Coronary artery (tissue), 2 donors: ENCODE results near the gene NHLH1.

Source experiments
- DNase-seq: peaks from one replicate; pipeline ENCODE4 v3.0.0-alpha.2; 2017; ENCODE audit warnings: low spot score
- H3K27ac ChIP-seq, 2 donors: fragments of 200-600 bp; sonication (generic); one replicate each; pipeline ENCODE4 v1.5.1; 2016 to 2019
- H3K4me3 ChIP-seq: fragments of 200-600 bp; sonication (generic); 2 replicates; pipeline ENCODE4 v1.5.1; 2016; ENCODE audit warnings: mild to moderate bottlenecking, moderate library complexity
- CTCF ChIP-seq: fragments of 200-600 bp; sonication (generic); IDR thresholded peaks from one replicate; pipeline ENCODE4 v1.5.1; 2019; ENCODE audit warnings: antibody characterized with exemption

Gene NHLH1

GRCh38 chr1:160406131-160406968 is 39.5 kb downstream of the NHLH1 start:
- H3K27ac ChIP-seq, result no peak overlapping the region
- H3K4me3 ChIP-seq, result no peak overlapping the region
- no peak for DNase-seq
- no peak for TF ChIP-seq CTCF

- Histone ChIP-seq H3K4me3 (no peak overlapping the region), H3K27ac (no peak overlapping the region)
- no peak for DNase-seq
- TF ChIP-seq CTCF, result no peak
These were observed 41.2 kb downstream of the NHLH1 start for GRCh38 chr1:160407839-160408801.

- TF ChIP-seq CTCF, result no peak
- no peak for DNase-seq
- H3K27ac ChIP-seq, result no peak overlapping the region
- H3K4me3 ChIP-seq, result no peak overlapping the region
These were observed 42.0 kb downstream of the NHLH1 start for GRCh38 chr1:160408864-160409263.

- TF ChIP-seq CTCF, result no peak
- Histone ChIP-seq H3K27ac (no peak overlapping the region), H3K4me3 (no peak overlapping the region)
- DNase-seq, result no peak
These were observed 42.6 kb downstream of the NHLH1 start for GRCh38 chr1:160409486-160409885.

- DNase-seq, result no peak
- TF ChIP-seq CTCF, result no peak
- H3K27ac ChIP-seq, result no peak overlapping the region
- no peak overlapping the region for H3K4me3 ChIP-seq
These were observed 43.6 kb downstream of the NHLH1 start for GRCh38 chr1:160410406-160411005.

GRCh38 chr1:160411271-160412027 is 44.6 kb downstream of the NHLH1 start:
- DNase-seq, result no peak
- Histone ChIP-seq H3K27ac (no peak overlapping the region), H3K4me3 (no peak overlapping the region)
- TF ChIP-seq CTCF, result no peak
